ENCODE measurements around the gene EIF4G3.
A peak's percentile ranks its signal among the peaks of the same experiment; 100 is the strongest.
"Not testable (repeated sequence)": the region's sequence is repeated elsewhere in the genome, so short reads cannot be mapped to it uniquely, and the experiment has no call there.

The EIF4G3 gene

GRCh38 chr1:20792196-20792595 lies 384.5 kb downstream of the EIF4G3 start:
- peak; percentile 54 for DNase-seq

- no peak for DNase-seq
Observed at GRCh38 chr1:20790785-20791184, 385.9 kb downstream of the EIF4G3 start.

- DNase-seq, result not testable (repeated sequence)
Observed at GRCh38 chr1:20789598-20789997, 387.1 kb downstream of the EIF4G3 start.

GRCh38 chr1:20787840-20788795 lies 388.6 kb downstream of the EIF4G3 start:
- peak; percentile 50 for DNase-seq

GRCh38 chr1:20787029-20787839 lies 389.5 kb downstream of the EIF4G3 start, which contains the start of gene HP1BP3:
HP1BP3 (minus strand) TSS chr1:20787307; CDS start chr1:20780440, 6,867 bp downstream.
- peak; percentile 73 for DNase-seq

GRCh38 chr1:20786253-20787028 lies 390.3 kb downstream of the EIF4G3 start:
- peak; percentile 96 for DNase-seq

GRCh38 chr1:20785907-20786252 lies 390.8 kb downstream of the EIF4G3 start:
- DNase-seq, result no peak

- DNase-seq, result no peak
Observed at GRCh38 chr1:20775700-20776099, 401.0 kb downstream of the EIF4G3 start.

GRCh38 chr1:20771780-20772179 lies 404.9 kb downstream of the EIF4G3 start:
- no peak for DNase-seq

GRCh38 chr1:20770314-20771087 lies 406.2 kb downstream of the EIF4G3 start:
- DNase-seq, result no peak

GRCh38 chr1:20767271-20767670 lies 409.4 kb downstream of the EIF4G3 start:
- no peak for DNase-seq

- DNase-seq, result no peak
Observed at GRCh38 chr1:20763417-20763816, 413.3 kb downstream of the EIF4G3 start.

GRCh38 chr1:20760322-20760721 lies 416.4 kb downstream of the EIF4G3 start:
- DNase-seq, result no peak
